ENCODE measurements around the gene ANKRD30A. TPM values are rescaled to one million over a fixed set of nuclear protein-coding genes. Genes with fewer than 3 reads are reported as not detected.

The ANKRD30A gene
- total RNA-seq, 2 donors from 2014 or later, result not detected

DNA sequence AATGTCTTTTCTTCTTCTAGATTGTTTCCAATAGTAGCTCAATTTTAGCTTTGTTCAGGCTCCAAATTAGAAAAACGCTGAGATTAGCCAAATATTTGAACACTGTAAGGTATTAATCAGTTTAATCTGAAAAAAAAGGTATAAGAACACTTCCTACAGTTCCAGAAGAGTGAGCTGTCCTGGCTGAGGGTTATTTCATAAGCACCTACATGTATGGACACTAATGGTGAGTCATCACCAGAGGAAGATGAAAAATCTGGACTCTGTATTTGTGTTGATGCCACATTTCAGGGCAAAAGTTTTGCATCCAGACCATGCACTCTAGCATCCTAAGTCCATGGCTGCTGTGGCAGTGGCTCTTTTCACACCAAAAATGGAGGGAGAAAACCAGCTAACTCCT lies 189.5 kb downstream of the ANKRD30A start:
- H3K27me3 Mint-ChIP-seq (ENCODE audit: insufficient read depth), result no peaks in the 10 kb centered on the region
- no peak overlapping the region for H3K27ac Mint-ChIP-seq
- H3K9ac ChIP-seq (ENCODE audit: extremely low read depth, low read length, poor library complexity, severe bottlenecking), result no peak overlapping the region
- no peaks in the 10 kb centered on the region for H3K4me1 Mint-ChIP-seq
- no peak overlapping the region for H3K27ac ChIP-seq (ENCODE audit: low read depth, low read length)
- H3K36me3 ChIP-seq (ENCODE audit: control insufficient read depth, insufficient read depth, low read length), result no peaks in the 10 kb centered on the region
- H3K36me3 Mint-ChIP-seq (ENCODE audit: low read depth), result peaks cover 2% of the 10 kb centered on the region
- H3K4me3 Mint-ChIP-seq, result no peak overlapping the region
- TF ChIP-seq, protein P1, sequence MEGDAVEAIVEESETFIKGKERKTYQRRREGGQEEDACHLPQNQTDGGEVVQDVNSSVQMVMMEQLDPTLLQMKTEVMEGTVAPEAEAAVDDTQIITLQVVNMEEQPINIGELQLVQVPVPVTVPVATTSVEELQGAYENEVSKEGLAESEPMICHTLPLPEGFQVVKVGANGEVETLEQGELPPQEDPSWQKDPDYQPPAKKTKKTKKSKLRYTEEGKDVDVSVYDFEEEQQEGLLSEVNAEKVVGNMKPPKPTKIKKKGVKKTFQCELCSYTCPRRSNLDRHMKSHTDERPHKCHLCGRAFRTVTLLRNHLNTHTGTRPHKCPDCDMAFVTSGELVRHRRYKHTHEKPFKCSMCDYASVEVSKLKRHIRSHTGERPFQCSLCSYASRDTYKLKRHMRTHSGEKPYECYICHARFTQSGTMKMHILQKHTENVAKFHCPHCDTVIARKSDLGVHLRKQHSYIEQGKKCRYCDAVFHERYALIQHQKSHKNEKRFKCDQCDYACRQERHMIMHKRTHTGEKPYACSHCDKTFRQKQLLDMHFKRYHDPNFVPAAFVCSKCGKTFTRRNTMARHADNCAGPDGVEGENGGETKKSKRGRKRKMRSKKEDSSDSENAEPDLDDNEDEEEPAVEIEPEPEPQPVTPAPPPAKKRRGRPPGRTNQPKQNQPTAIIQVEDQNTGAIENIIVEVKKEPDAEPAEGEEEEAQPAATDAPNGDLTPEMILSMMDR (conservative IDR thresholded peaks at IDR 0.05), result no peak
- peaks cover 84% of the 10 kb centered on the region for H3K9me3 ChIP-seq (ENCODE audit: control insufficient read depth, low read length)
- no peak overlapping the region for H3K4me3 ChIP-seq (ENCODE audit: low read length)
- no peak for DNase-seq
- no peaks in the 10 kb centered on the region for H3K4me1 ChIP-seq (ENCODE audit: control insufficient read depth, insufficient read depth, low read length)
- no peaks in the 10 kb centered on the region for H3K27me3 ChIP-seq (ENCODE audit: control insufficient read depth, insufficient read depth, low read length, poor library complexity, severe bottlenecking)
- peaks cover 80% of the 10 kb centered on the region for H3K9me3 Mint-ChIP-seq
- 0% methylated on average over 1 of the region's 1 CpG; no CpG with 5 or more reads in 1 of the 2 experiments for WGBS, 2 experiments (ENCODE audit: insufficient coverage in 1 of 2, insufficient read length in 1 of 2)

DNA sequence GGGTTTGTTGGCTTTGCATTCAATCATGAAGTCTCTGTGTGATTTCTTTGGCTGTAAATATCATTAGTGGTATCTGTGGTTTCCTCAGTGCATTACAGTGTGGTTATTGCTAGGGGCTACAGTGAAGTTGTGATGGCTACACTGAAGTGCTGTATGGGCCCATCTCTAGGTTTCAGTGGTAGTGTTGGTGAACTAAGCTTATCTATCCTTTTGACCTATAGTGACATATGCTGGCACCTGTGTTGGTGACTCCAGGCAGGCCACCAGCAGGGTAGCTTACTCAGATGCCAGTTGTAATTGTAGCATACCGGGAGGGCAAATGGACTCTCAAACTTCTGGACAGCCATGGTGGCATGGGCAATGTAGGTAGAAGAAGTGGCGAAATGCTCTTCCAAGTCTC lies 219.0 kb downstream of the ANKRD30A start:
- TF ChIP-seq, protein P1 (conservative IDR thresholded peaks at IDR 0.05), result no peak

DNA sequence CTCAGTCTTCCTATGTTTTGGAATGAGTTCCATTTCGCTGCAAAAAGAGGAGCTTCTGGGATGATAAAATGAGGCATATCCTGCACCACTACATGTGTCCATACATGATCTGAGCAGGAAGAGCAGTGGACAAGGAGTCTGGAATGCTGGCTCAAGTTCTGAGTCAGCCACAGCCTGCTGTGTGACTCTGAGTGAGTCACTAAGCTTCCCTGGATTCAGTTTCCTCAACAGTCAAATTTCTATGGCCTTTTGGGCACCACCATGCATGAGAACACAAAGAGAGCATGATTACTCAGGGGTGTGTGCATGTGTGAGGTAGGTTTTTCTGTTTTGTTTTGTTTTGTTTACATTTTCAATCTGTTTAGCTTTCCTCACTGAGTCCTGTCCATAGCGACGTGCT lies 254.6 kb downstream of the ANKRD30A start:
- Mint-ChIP-seq H3K27me3 (ENCODE audit: insufficient read depth) (no peaks in the 10 kb centered on the region), H3K4me3 (no peak overlapping the region), H3K4me1 (no peaks in the 10 kb centered on the region), H3K9me3 (peaks cover 93% of the 10 kb centered on the region), H3K36me3 (ENCODE audit: low read depth) (no peaks in the 10 kb centered on the region), H3K27ac (no peak overlapping the region)
- TF ChIP-seq, protein P1 (conservative IDR thresholded peaks at IDR 0.05), result no peak
- Histone ChIP-seq H3K9ac (ENCODE audit: extremely low read depth, low read length, poor library complexity, severe bottlenecking) (no peak overlapping the region), H3K27me3 (ENCODE audit: control insufficient read depth, insufficient read depth, low read length, poor library complexity, severe bottlenecking) (no peaks in the 10 kb centered on the region), H3K4me1 (ENCODE audit: control insufficient read depth, insufficient read depth, low read length) (no peaks in the 10 kb centered on the region), H3K36me3 (ENCODE audit: control insufficient read depth, insufficient read depth, low read length) (no peaks in the 10 kb centered on the region), H3K4me3 (ENCODE audit: low read length) (peak overlapping the region; percentile 29), H3K9me3 (ENCODE audit: control insufficient read depth, low read length) (peaks cover 93% of the 10 kb centered on the region), H3K27ac (ENCODE audit: low read depth, low read length) (no peak overlapping the region)
- no peak for DNase-seq
- WGBS, 2 experiments (ENCODE audit: insufficient coverage in 1 of 2, insufficient read length in 1 of 2), result 43 to 61% methylated on average over 1 to 3 of the region's 3 CpGs

More for the DNA sequence above, 219.0 kb downstream of the ANKRD30A start:
- H3K9ac ChIP-seq (ENCODE audit: extremely low read depth, low read length, poor library complexity, severe bottlenecking), result no peak overlapping the region
- Mint-ChIP-seq H3K9me3 (peaks cover 84% of the 10 kb centered on the region), H3K36me3 (ENCODE audit: low read depth) (peaks cover 3% of the 10 kb centered on the region), H3K27me3 (ENCODE audit: insufficient read depth) (no peaks in the 10 kb centered on the region), H3K4me1 (no peaks in the 10 kb centered on the region), H3K27ac (no peak overlapping the region), H3K4me3 (no peak overlapping the region)
- peaks cover 70% of the 10 kb centered on the region for H3K9me3 ChIP-seq (ENCODE audit: control insufficient read depth, low read length)
- no peaks in the 10 kb centered on the region for H3K4me1 ChIP-seq (ENCODE audit: control insufficient read depth, insufficient read depth, low read length)
- no peaks in the 10 kb centered on the region for H3K36me3 ChIP-seq (ENCODE audit: control insufficient read depth, insufficient read depth, low read length)
- no peak for DNase-seq
- no peak overlapping the region for H3K27ac ChIP-seq (ENCODE audit: low read depth, low read length)
- H3K27me3 ChIP-seq (ENCODE audit: control insufficient read depth, insufficient read depth, low read length, poor library complexity, severe bottlenecking), result no peaks in the 10 kb centered on the region
- WGBS, 2 experiments (ENCODE audit: insufficient coverage in 1 of 2, insufficient read length in 1 of 2), result 84% methylated on average over 2 of the region's 2 CpGs; no CpG with 5 or more reads in 1 of the 2 experiments
- no peak overlapping the region for H3K4me3 ChIP-seq (ENCODE audit: low read length)
